H9 (cell line): Measurements from ENCODE around the gene PRR35. TPM values are rescaled to one million over a fixed set of nuclear protein-coding genes. Genes with fewer than 3 reads are reported as not detected.

Experiments
- DNase-seq: peaks from one replicate; pipeline ENCODE4 v3.0.0-alpha.2; 2017
- H2AFZ ChIP-seq: one replicate; pipeline ENCODE4 v1.6.1; 2013; ENCODE audit warnings: mild to moderate bottlenecking, low read length, control low read depth, moderate library complexity
- H2AK5ac ChIP-seq: 2 replicates; pipeline ENCODE4 v1.6.1; 2013; ENCODE audit warnings: low read length, control low read depth, mixed read lengths; ENCODE audit not compliant: insufficient read length
- H2BK120ac ChIP-seq: one replicate; pipeline ENCODE4 v1.6.1; 2013; ENCODE audit warnings: low read depth, mild to moderate bottlenecking, low read length, control low read depth, inconsistent platforms; ENCODE audit not compliant: poor library complexity, severe bottlenecking
- H2BK12ac ChIP-seq: 2 replicates; pipeline ENCODE4 v1.6.1; 2013; ENCODE audit warnings: low read length, control low read depth, mixed read lengths, low read depth; ENCODE audit not compliant: insufficient read length
- H2BK15ac ChIP-seq: 2 replicates; pipeline ENCODE4 v1.6.1; 2013; ENCODE audit warnings: low read depth, low read length, control low read depth
- H2BK20ac ChIP-seq: one replicate; pipeline ENCODE4 v1.6.1; 2013; ENCODE audit warnings: low read depth, mild to moderate bottlenecking, low read length, control low read depth, inconsistent platforms; ENCODE audit not compliant: poor library complexity, severe bottlenecking
- H2BK5ac ChIP-seq: 2 replicates; pipeline ENCODE4 v1.6.1; 2013; ENCODE audit warnings: low read length, control low read depth, mixed read lengths; ENCODE audit not compliant: insufficient read length
- H3K14ac ChIP-seq: 2 replicates; pipeline ENCODE4 v1.6.1; 2013; ENCODE audit warnings: low read length, control low read depth; ENCODE audit not compliant: insufficient read depth
- H3K18ac ChIP-seq: 2 replicates; pipeline ENCODE4 v1.6.1; 2013; ENCODE audit warnings: low read depth, mild to moderate bottlenecking, mixed read lengths, low read length, control low read depth; ENCODE audit not compliant: insufficient read length
- H3K23ac ChIP-seq: 2 replicates; pipeline ENCODE4 v1.6.1; 2013; ENCODE audit warnings: low read length, control low read depth, mixed read lengths, low read depth; ENCODE audit not compliant: insufficient read length
- H3K23me2 ChIP-seq: 2 replicates; pipeline ENCODE4 v1.6.1; 2013; ENCODE audit warnings: low read depth, mild to moderate bottlenecking, mixed read lengths, low read length, control low read depth; ENCODE audit not compliant: insufficient read length, poor library complexity, severe bottlenecking
- H3K27ac ChIP-seq: 2 replicates; pipeline ENCODE4 v1.5.1; 2013; ENCODE audit warnings: low read length, control low read depth, mixed read lengths, low read depth; ENCODE audit not compliant: insufficient read length
- H3K27me3 ChIP-seq: 2 replicates; pipeline ENCODE4 v1.6.1; 2013; ENCODE audit warnings: low read length, control low read depth, inconsistent platforms; ENCODE audit not compliant: insufficient read depth
- H3K4ac ChIP-seq: 2 replicates; pipeline ENCODE4 v1.6.1; 2013; ENCODE audit warnings: low read depth, mild to moderate bottlenecking, control low read depth, inconsistent platforms, low read length, moderate library complexity
- H3K4me1 ChIP-seq: 2 replicates; pipeline ENCODE4 v1.6.1; 2013; ENCODE audit warnings: low read length, control low read depth, inconsistent platforms; ENCODE audit not compliant: insufficient read depth
- H3K4me2 ChIP-seq: 2 replicates; pipeline ENCODE4 v1.6.1; 2013; ENCODE audit warnings: low read length, control low read depth, mixed read lengths; ENCODE audit not compliant: insufficient read length, insufficient read depth
- H3K56ac ChIP-seq: 2 replicates; pipeline ENCODE4 v1.6.1; 2013; ENCODE audit warnings: low read depth, mild to moderate bottlenecking, mixed read lengths, low read length, control low read depth; ENCODE audit not compliant: insufficient read length
- H3K79me1 ChIP-seq: 2 replicates; pipeline ENCODE4 v1.6.1; 2013; ENCODE audit warnings: low read depth, mild to moderate bottlenecking, moderate library complexity, low read length, control low read depth, inconsistent platforms; ENCODE audit not compliant: insufficient read depth, poor library complexity, severe bottlenecking
- H3K79me2 ChIP-seq: 2 replicates; pipeline ENCODE4 v1.6.1; 2013; ENCODE audit warnings: low read length, control low read depth, inconsistent platforms; ENCODE audit not compliant: insufficient read depth
- H3K9ac ChIP-seq: 2 replicates; pipeline ENCODE4 v1.6.1; 2013; ENCODE audit warnings: low read length, control low read depth, mixed read lengths; ENCODE audit not compliant: insufficient read length; ENCODE audit errors: extremely low read depth
- H3K9me3 ChIP-seq: one replicate; pipeline ENCODE4 v1.6.1; 2013; ENCODE audit warnings: low read depth, low read length, inconsistent platforms; ENCODE audit not compliant: control insufficient read depth
- H3T11ph ChIP-seq: one replicate; pipeline ENCODE4 v1.6.1; 2013; ENCODE audit warnings: mild to moderate bottlenecking, low read length, control low read depth, inconsistent platforms
- H4K20me1 ChIP-seq: one replicate; pipeline ENCODE4 v1.6.1; 2013; ENCODE audit not compliant: control insufficient read depth, insufficient read length, insufficient read depth
- H4K5ac ChIP-seq: 2 replicates; pipeline ENCODE4 v1.6.1; 2013; ENCODE audit warnings: low read depth, mild to moderate bottlenecking, mixed read lengths, low read length, control low read depth; ENCODE audit not compliant: insufficient read length
- H4K8ac ChIP-seq: replicated peaks from 2 replicates; pipeline ENCODE4 v1.6.1; 2013; ENCODE audit warnings: low read length, control low read depth, mixed read lengths, low read depth; ENCODE audit not compliant: insufficient read length
- H4K91ac ChIP-seq: 2 replicates; pipeline ENCODE4 v1.6.1; 2013; ENCODE audit warnings: low read depth, mild to moderate bottlenecking, moderate library complexity, mixed read lengths, low read length, control low read depth; ENCODE audit not compliant: insufficient read length
- H3K27ac Mint-ChIP-seq, 3 experiments: 2 replicates in 2 of 3; 3 replicates in 1 of 3; pipeline ENCODE4 v1.8.0; 2020 to 2021; ENCODE audit warnings: mixed read lengths in 3 of 3, mild to moderate bottlenecking in 1 of 3, moderate library complexity in 1 of 3
- H3K27me3 Mint-ChIP-seq: 2 replicates; pipeline ENCODE4 v1.8.0; 2021; ENCODE audit warnings: low read depth, mild to moderate bottlenecking, moderate library complexity, mixed read lengths
- H3K36me3 Mint-ChIP-seq, 3 experiments: 2 replicates in 2 of 3; 3 replicates in 1 of 3; pipeline ENCODE4 v1.8.0; 2020 to 2021; ENCODE audit warnings: low read depth in 3 of 3, mixed read lengths in 3 of 3; ENCODE audit not compliant: insufficient read depth in 1 of 3
- H3K4me1 Mint-ChIP-seq, 2 experiments: 2 replicates each; pipeline ENCODE4 v1.8.0; 2020; ENCODE audit warnings: mixed read lengths in 2 of 2
- H3K4me3 Mint-ChIP-seq, 2 experiments: 2 replicates in 1 of 2; 3 replicates in 1 of 2; pipeline ENCODE4 v1.8.0; 2020 to 2021; ENCODE audit warnings: mild to moderate bottlenecking in 2 of 2, mixed read lengths in 2 of 2, moderate library complexity in 1 of 2
- H3K9me3 Mint-ChIP-seq, 2 experiments: 2 replicates in 1 of 2; 3 replicates in 1 of 2; pipeline ENCODE4 v1.8.0; 2020; ENCODE audit warnings: mild to moderate bottlenecking in 2 of 2, mixed read lengths in 2 of 2, moderate library complexity in 1 of 2
- CTCF ChIP-seq: fragments of 200-600 bp; sonication (generic); conservative IDR thresholded peaks from 3 replicates; pipeline ENCODE4 v1.8.0; 2021; ENCODE audit warnings: antibody characterized with exemption, mild to moderate bottlenecking
- WGBS: extraction: QIAGEN DNeasy Blood & Tissue Kit; methylation state at CpG from one replicate; pipeline ENCODE4 v1.1.7; 2013; ENCODE audit warnings: missing lambda C conversion rate, low lambda C conversion rate, mixed read lengths; ENCODE audit not compliant: insufficient read length; ENCODE audit errors: extremely low coverage; 5-methylcytosine and 5-hydroxymethylcytosine counted together
- total RNA-seq: library from RNA; stranded (reverse); gene quantifications from 2 replicates; pipeline ENCODE4 v1.2.1, GENCODE V29; 2021

The PRR35 gene
- total RNA-seq, 1 experiment from 2014 or later, result 0.33 TPM

- Histone ChIP-seq H2BK20ac (no peak overlapping the region), H3K18ac (no peak overlapping the region), H3K4me1 (no peaks in the 10 kb centered on the region), H2BK5ac (no peak overlapping the region), H3K4ac (no peak overlapping the region), H2AK5ac (no peak overlapping the region), H3K56ac (no peak overlapping the region), H3K9me3 (no peaks in the 10 kb centered on the region), H3K23me2 (peaks cover 5% of the 10 kb centered on the region), H3K14ac (no peak overlapping the region; the same call in 1 of the 2 replicates), H3K4me2 (peak overlapping the region; percentile 61), H2AFZ (no peak overlapping the region), H4K5ac (no peak overlapping the region), H4K91ac (no peak overlapping the region), H3K27ac (no peak overlapping the region), H3T11ph (no peak overlapping the region), H4K8ac (no peak overlapping the region), H3K27me3 (peaks cover 7% of the 10 kb centered on the region; the same call in 1 of the 2 replicates), H3K9ac (no peak overlapping the region), H2BK120ac (no peak overlapping the region), H3K79me1 (peaks cover 3% of the 10 kb centered on the region), H3K23ac (no peak overlapping the region), H2BK12ac (no peak overlapping the region), H2BK15ac (no peak overlapping the region), H4K20me1 (no peaks in the 10 kb centered on the region), H3K79me2 (no peaks in the 10 kb centered on the region; the same call in 1 of the 2 replicates)
- Mint-ChIP-seq H3K27ac (peak overlapping the region in 1 of 3 experiments; percentile 47; a peak in 2 of 7 replicates), H3K4me1 (peaks cover 16 to 26% of the 10 kb centered on the region in 2 experiments), H3K9me3 (0 out of 5 replicates have a peak, but pooled peaks cover 0 to 3% of the 10 kb centered on the region in 2 experiments), H3K36me3 (peaks cover 0 to 12% (median 7%) of the 10 kb centered on the region in 3 experiments; a peak in 6 of 7 replicates), H3K4me3 (peak overlapping the region; percentile 77 to 86), H3K27me3 (peaks cover 51% of the 10 kb centered on the region)
- DNase-seq, result no peak
- no CpG with 5 or more reads among the region's 71 CpGs for WGBS
- no peak for TF ChIP-seq CTCF
Measured at GRCh38 chr16:590188-590814, 30.1 kb downstream of the PRR35 start.
